Panc1 (cell line): Measurements from ENCODE around the gene EFTUD2.

Experiments
- CTCF ChIP-seq: fragments of 450-650 bp; IDR thresholded peaks from 2 replicates; pipeline ENCODE4 v1.5.1; 2017; ENCODE audit warnings: mild to moderate bottlenecking
- POLR2AphosphoS5 ChIP-seq: IDR thresholded peaks from 2 replicates; pipeline ENCODE4 v1.6.1; 2012; ENCODE audit warnings: mild to moderate bottlenecking, low read depth, low read length, moderate library complexity

- peak; percentile 96 for TF ChIP-seq POLR2AphosphoS5
- no peak for TF ChIP-seq CTCF
Observed at GRCh38 chr17:44947461-44948314, 48.4 kb upstream of the EFTUD2 start, which contains the start of gene KIF18B.
